ENCODE results near the gene PPP5C.
"Not testable (repeated sequence)": the region's sequence is repeated elsewhere in the genome, so short reads cannot be mapped to it uniquely, and the experiment has no call there.

DNA sequence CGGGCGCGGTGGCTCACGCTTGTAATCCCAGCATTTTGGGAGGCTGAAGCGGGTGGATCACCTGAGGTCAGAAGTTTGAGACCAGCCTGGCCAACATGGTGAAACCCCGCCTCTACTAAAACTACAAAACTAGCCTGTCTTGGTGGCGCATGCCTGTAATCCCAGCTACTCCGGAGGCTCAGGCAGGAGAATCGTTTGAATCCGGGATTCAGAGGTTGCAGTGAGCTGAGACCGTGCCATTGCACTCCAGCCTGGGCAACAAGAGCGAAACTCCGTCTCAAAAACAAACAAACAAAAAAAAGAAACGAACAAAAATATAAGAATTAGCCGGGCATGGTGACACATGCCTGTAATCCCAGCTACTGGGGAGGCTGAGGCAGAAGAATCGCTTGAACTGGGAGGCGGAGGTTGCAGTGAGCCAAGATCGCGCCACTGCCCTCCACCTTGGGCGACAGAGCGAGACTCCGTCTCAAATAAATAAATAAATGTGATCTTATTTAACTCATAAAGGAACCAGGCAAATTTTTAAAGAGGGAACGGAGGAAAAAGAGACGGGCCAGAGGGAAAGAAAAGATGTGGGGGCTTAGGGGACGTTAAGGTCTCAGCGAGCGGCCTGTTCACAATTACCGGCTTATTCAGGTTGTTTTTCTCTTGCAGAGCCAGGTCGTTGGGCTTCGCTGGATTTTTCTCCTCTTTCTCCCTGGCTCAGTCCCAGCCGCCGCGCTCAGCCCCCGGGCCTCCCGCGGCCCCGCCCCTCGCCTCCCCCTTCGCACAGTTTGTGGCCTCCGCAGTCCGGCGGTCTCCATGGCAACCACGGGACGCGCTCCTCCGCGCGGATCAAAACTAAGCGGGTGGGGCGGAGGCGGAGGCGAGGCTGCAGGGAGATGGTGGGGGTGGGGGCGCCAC, 69.2 kb downstream of the PPP5C start:
- TF ChIP-seq, protein P1, sequence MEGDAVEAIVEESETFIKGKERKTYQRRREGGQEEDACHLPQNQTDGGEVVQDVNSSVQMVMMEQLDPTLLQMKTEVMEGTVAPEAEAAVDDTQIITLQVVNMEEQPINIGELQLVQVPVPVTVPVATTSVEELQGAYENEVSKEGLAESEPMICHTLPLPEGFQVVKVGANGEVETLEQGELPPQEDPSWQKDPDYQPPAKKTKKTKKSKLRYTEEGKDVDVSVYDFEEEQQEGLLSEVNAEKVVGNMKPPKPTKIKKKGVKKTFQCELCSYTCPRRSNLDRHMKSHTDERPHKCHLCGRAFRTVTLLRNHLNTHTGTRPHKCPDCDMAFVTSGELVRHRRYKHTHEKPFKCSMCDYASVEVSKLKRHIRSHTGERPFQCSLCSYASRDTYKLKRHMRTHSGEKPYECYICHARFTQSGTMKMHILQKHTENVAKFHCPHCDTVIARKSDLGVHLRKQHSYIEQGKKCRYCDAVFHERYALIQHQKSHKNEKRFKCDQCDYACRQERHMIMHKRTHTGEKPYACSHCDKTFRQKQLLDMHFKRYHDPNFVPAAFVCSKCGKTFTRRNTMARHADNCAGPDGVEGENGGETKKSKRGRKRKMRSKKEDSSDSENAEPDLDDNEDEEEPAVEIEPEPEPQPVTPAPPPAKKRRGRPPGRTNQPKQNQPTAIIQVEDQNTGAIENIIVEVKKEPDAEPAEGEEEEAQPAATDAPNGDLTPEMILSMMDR (IDR thresholded peaks at IDR 0.05): not testable (repeated sequence)
- TF ChIP-seq POLR2A (IDR thresholded peaks at IDR 0.05): not testable (repeated sequence)

Data from heart left ventricle (tissue), 13 donors.